Right lobe of liver (tissue), 6 donors: Measurements from ENCODE around the gene MGME1. TPM values are rescaled to one million over a fixed set of nuclear protein-coding genes. Genes with fewer than 3 reads are reported as not detected.
"Not testable (repeated sequence)": the region's sequence is repeated elsewhere in the genome, so short reads cannot be mapped to it uniquely, and the experiment has no call there.

ENCODE experiments used
- ATAC-seq, 4 donors: fragments of 200-7000 bp; cut with Tn5 transposase; one replicate each; pipeline ENCODE4 v1.9.1; 2020; ENCODE audit warnings: mild to moderate bottlenecking in 4 of 4, moderate library complexity in 4 of 4
- DNase-seq, 3 donors: peaks; one replicate each; pipeline ENCODE4 v3.0.0-alpha.2; 2020
- H3K27ac ChIP-seq, 3 donors: fragments of 200-600 bp; one replicate each; pipeline ENCODE4 v1.8.0; 2022
- H3K27me3 ChIP-seq, 2 donors: fragments of 200-600 bp; one replicate each; pipeline ENCODE4 v1.8.0; 2022
- H3K36me3 ChIP-seq, 4 donors: fragments of 200-600 bp; sonication (generic) in 1 of 4; one replicate each; pipeline versions ENCODE4 v1.5.1 to v1.8.0; 2017 to 2022; ENCODE audit warnings: control low read depth in 1 of 4
- H3K4me1 ChIP-seq, 4 donors: fragments of 200-600 bp; sonication (generic) in 1 of 4; one replicate each; pipeline versions ENCODE4 v1.5.1 to v1.8.0; 2017 to 2022; ENCODE audit warnings: control low read depth in 1 of 4
- H3K4me3 ChIP-seq, 3 donors: fragments of 200-600 bp; one replicate each; pipeline ENCODE4 v1.8.0; 2022
- H3K9me3 ChIP-seq, 4 donors: fragments of 200-600 bp; sonication (generic) in 1 of 4; one replicate each; pipeline versions ENCODE4 v1.5.1 to v1.8.0; 2017 to 2022; ENCODE audit warnings: control low read depth in 1 of 4
- CTCF ChIP-seq, 4 donors: fragments of 200-600 bp in 3 of 4; fragments of 450-650 bp in 1 of 4; IDR thresholded peaks; one replicate each; pipeline versions ENCODE4 v1.5.1 to v1.8.0; 2016 to 2022; ENCODE audit warnings: antibody characterized with exemption in 4 of 4, mild to moderate bottlenecking in 2 of 4
- POLR2A ChIP-seq: fragments of 450-650 bp; IDR thresholded peaks from one replicate; pipeline ENCODE4 v1.6.1; 2017; ENCODE audit warnings: antibody characterized with exemption, mild to moderate bottlenecking
- WGBS: methylation state at CpG from one replicate; pipeline ENCODE4 v1.1.6; 2018; ENCODE audit warnings: low coverage, low lambda C conversion rate; ENCODE audit not compliant: insufficient coverage; ENCODE audit errors: missing lambda C conversion rate; 5-methylcytosine and 5-hydroxymethylcytosine counted together
- intact Hi-C, 2 donors: fragments of 100-400 bp; cut with DNase I; formaldehyde crosslinking; loops; one replicate each; pipeline versions ENCODE4 v1.11.2 to v1.14.1; 2022
- total RNA-seq, 6 experiments: library from RNA; depleted of rRNA in 2 of 6; stranded (reverse); fragments of >200 nt in 2 of 6; fragmentation: NEBNext Ultra II Directional in 3 of 6; extraction: Animal tissue kit (Norgen Biotek cat#: 25700) in 3 of 6; gene quantifications; one replicate each; pipeline versions ENCODE4 v1.1.0 to v1.2.4, GENCODE V29; 2016 to 2023
- donor health status: DM: no; HTN: yes; CAD: no.
- donor health status: DM: no; HTN: no; CAD: no.
- donor health status: DM: no; HTN: no; CAD: no.
- donor health status: DM: no; HTN: yes; CAD: no.
- donor health status: DM: no; HTN: yes; CAD: no.

The MGME1 gene
- total RNA-seq, 6 experiments from 2014 or later = 6.0 to 8.4 (median 7.5) TPM

- H3K9me3 ChIP-seq = no peaks in the 10 kb centered on the region
- no peaks in the 10 kb centered on the region for H3K36me3 ChIP-seq
- DNase-seq (no peak), ATAC-seq (no peak)
- TF ChIP-seq POLR2A (no peak), CTCF (IDR thresholded peaks at IDR 0.05) (no peak)
- H3K4me3 ChIP-seq = no peak overlapping the region
- no peaks in the 10 kb centered on the region for H3K27me3 ChIP-seq
- intact Hi-C loops = no loop called here
- H3K27ac ChIP-seq = no peak overlapping the region
- WGBS = 75% methylated on average over 7 of the region's 10 CpGs
- no peaks in the 10 kb centered on the region for H3K4me1 ChIP-seq
Observed at GRCh38 chr20:18018100-18018499, 49.3 kb downstream of the MGME1 start.

- intact Hi-C loops = no loop called here
- Histone ChIP-seq H3K4me1 (no peaks in the 10 kb centered on the region), H3K27me3 (no peaks in the 10 kb centered on the region), H3K36me3 (no peaks in the 10 kb centered on the region), H3K4me3 (no peak overlapping the region), H3K27ac (no peak overlapping the region), H3K9me3 (no peaks in the 10 kb centered on the region)
- ATAC-seq (peak; percentile 70 to 85 (median 77)), DNase-seq (no peak)
- 0% methylated on average over 1 of the region's 1 CpG for WGBS
- peak; percentile 28 to 52 (median 34) for TF ChIP-seq CTCF (IDR thresholded peaks at IDR 0.05)
- no peak for TF ChIP-seq POLR2A
Observed at GRCh38 chr20:18019068-18019467, 50.2 kb downstream of the MGME1 start.

- H3K9me3 ChIP-seq = no peaks in the 10 kb centered on the region
- H3K27me3 ChIP-seq = no peaks in the 10 kb centered on the region
- WGBS = 79% methylated on average over 4 of the region's 7 CpGs
- no peak overlapping the region for H3K4me3 ChIP-seq
- H3K27ac ChIP-seq = no peak overlapping the region
- H3K4me1 ChIP-seq = no peaks in the 10 kb centered on the region
- no peak for TF ChIP-seq POLR2A
- TF ChIP-seq CTCF (IDR thresholded peaks at IDR 0.05) = peak in 1 of 4 donors; percentile 12
- DNase-seq (no peak), ATAC-seq (peak in 1 of 4 donors; percentile 26)
- H3K36me3 ChIP-seq = no peaks in the 10 kb centered on the region
- intact Hi-C loops = no loop called here
Observed at GRCh38 chr20:18020931-18021330, 52.1 kb downstream of the MGME1 start.

GRCh38 chr20:18024606-18025127 lies 55.8 kb downstream of the MGME1 start:
- ATAC-seq (no peak), DNase-seq (peak in 1 of 3 donors; percentile 36)
- TF ChIP-seq CTCF (IDR thresholded peaks at IDR 0.05) = no peak
- TF ChIP-seq POLR2A = no peak
- Histone ChIP-seq H3K4me3 (no peak overlapping the region), H3K27ac (no peak overlapping the region), H3K9me3 (no peaks in the 10 kb centered on the region), H3K36me3 (no peaks in the 10 kb centered on the region), H3K4me1 (no peaks in the 10 kb centered on the region), H3K27me3 (no peaks in the 10 kb centered on the region)
- 78% methylated on average over 11 of the region's 15 CpGs for WGBS
- intact Hi-C loops = no loop called here

GRCh38 chr20:18027011-18027410 lies 58.2 kb downstream of the MGME1 start:
- H3K36me3 ChIP-seq, H3K9me3 ChIP-seq, H3K27ac ChIP-seq, H3K4me3 ChIP-seq, intact Hi-C loops, DNase-seq, ATAC-seq, H3K27me3 ChIP-seq, H3K4me1 ChIP-seq: not testable (repeated sequence)
- WGBS = 83% methylated on average over 5 of the region's 7 CpGs
